Measurements from ENCODE around the gene MAP1LC3A.

MAP1LC3A gene

GRCh38 chr20:34530342-34530741, 28.2 kb upstream of the MAP1LC3A start:
- no peak for DNase-seq

GRCh38 chr20:34531608-34532265, 26.8 kb upstream of the MAP1LC3A start:
- no peak for DNase-seq

DNA sequence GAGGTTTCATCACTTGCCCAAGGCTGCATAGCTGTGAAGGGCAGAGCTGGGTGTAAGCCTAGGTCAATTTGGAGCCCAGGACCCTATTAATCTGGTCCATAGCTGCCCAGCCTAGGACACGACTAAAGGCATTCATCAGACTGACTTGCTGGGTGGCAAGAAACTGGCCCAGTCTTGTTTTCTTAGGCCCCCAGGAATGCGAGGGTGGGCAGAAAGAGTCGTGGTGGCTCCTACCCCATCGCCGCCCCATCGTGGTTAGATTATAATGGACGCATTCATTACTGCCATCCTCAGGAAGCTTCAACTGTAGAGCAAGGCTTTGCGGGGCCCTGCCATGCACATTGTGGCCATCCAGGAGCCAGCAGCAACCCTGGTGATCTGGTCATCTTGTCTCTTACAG, 26.2 kb upstream of the MAP1LC3A start:
- no peak for DNase-seq

DNA sequence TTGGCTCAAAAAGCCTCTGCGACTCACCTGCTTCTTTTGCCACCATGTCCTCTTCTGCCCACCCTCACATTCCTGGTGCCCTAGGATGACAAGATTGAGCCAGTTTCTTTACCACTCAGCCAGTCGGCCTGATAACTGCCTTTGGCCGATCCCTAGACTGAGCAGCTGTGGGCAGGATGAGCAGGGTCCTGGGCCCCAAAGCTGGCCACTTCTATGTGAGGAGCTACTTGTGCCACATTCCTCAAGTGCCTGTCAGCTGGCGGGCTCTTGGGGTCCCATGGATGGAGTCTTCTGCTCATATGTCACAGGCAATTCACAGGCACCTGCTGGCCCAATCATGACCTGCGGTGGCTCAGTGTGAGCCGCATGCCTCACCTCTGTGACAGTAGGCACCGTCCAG, 25.8 kb upstream of the MAP1LC3A start:
- no peak for DNase-seq

DNA sequence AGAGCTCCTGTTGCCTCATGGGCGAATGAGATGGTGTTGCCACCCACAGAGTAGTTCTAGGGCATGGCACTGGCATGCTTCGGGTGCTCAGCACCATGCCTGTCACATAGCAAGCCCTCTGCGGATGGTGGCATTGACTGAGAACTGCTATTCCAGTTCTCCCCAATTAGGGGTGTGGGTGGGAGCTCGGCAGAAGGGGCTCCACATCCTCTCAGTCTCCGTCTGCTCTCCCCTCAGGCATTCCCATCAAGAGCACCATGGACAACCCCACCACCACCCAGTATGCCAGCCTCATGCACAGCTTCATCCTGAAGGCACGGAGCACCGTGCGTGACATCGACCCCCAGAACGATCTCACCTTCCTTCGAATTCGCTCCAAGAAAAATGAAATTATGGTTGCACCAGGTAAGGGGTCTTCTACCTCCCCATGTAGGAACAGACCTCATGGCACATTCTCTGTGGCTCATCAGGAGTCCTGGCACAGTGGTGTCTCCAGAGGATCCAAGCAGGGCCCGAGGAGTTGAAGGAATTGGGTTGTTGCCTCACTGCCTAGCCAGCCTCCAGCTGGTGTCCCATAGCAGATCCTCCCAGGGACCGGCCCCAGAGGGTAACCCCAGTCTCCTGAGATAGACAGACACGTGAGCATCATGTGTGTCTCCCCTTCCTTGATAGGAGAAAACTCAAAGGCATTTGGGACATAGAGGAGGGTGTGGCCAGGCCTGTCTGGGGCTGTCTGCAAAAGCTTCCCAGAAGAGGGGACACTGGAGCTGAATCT, 23.9 kb upstream of the MAP1LC3A start:
- DNase-seq, result no peak

- DNase-seq, result no peak
These were observed 23.1 kb upstream of the MAP1LC3A start for GRCh38 chr20:34535301-34535840.

DNA sequence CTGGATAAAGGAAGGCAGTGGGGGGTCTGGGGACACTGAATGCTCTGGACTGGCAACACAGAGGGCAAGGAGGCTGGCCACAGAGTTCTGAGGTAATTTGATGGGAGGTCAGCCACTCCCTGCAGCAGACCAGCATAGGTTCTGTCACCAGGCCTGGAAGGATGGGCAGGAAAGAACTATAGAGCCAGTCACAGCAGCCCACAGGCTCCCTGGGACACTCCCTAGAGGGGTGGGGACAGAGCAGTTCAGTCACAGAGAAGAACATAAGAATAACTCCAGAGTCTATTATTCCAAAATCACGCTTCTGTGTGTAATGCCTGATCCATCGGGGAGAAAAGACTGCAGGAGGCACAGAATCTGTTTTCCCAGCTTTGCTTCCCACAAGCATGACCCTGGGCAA, 22.7 kb upstream of the MAP1LC3A start:
- DNase-seq, result no peak

GRCh38 chr20:34536798-34537394, 21.6 kb upstream of the MAP1LC3A start:
- DNase-seq, result no peak

- no peak for DNase-seq
These were observed 20.9 kb upstream of the MAP1LC3A start for GRCh38 chr20:34537651-34538050.

DNA sequence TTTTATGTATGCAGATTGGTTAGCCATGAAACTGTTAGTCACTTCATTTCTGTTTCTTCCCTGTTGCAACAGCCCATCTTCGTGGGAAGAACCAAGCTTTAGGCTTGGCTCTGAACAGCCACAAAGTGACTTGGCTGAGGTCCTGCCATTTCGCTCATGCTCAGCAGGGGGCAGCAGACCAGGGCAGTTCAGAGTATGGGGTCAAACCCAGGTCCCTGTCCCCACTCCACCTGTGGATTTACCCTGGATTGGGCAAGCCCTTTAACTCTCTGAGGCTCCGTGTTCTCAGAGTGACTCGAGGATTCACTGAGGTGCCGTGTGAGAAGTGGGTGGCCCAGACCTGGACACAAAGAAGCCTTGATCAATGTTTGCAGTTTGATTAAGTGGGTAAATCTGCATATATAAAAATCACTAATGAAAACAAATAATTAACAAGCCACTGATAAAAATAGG, 19.8 kb upstream of the MAP1LC3A start:
- no peak for DNase-seq

- DNase-seq, result no peak
These were observed 18.8 kb upstream of the MAP1LC3A start for GRCh38 chr20:34539756-34540155.

DNA sequence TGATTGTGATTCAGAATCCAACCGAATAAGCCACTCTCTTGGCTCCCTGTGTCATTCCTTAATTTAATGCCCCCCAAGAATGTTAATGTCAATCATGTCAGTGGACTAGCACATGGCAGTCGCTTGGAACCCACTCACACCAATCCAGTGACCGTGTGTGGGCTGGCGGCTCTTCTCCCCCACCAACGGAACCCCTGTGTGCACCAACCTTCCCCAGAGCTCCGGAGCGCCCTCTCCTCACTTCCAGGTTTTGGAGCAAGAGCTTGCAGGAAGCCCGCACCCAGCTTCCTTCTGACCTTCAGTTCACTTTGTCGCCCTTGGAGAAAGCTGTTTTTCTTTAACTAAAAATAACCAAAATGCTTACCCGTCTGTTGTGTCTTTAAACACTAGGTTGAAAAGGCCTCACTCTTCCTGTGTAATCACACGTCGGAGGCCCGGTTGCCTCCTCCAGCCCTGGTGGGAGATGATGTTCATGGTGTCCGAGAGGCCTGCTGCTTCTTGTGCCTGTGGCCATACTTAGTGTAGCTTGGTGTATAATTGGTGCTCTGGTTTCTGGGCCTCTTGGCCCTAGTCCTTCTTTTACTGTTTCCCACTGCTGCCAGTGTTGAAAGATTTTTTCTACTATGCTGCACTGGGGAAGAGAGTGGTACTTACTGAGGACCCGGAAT, 17.8 kb upstream of the MAP1LC3A start:
- no peak for DNase-seq

DNA sequence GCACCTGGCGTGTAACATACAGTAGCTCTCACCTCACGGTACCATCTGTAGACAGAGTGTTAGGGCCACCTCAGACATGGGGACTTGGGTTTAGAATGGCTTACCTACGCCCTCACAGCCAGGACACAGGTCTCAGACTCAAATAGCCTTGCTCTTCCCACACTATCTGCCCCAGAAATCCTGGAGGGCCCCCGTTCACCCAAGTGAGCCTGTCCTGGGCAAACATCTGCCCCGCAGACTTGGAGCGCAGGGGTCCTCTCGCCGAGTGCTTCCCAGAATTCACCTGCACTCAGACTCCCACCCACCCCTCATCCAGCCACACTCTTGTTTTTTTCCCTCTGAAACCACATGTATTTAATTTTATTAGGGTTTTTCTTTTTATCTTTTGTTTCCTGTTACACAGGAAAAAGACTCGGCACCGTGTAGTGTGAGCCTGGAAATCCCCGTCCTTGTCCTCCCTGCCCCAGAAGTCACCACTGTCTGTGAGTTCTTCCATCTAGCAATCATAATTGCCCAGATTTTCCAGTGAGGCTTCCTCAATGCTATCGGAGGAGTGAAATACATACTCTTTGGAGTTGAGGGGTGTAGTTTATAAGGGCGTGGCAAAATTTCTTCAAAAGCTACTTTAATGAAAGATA, 17.1 kb upstream of the MAP1LC3A start:
- DNase-seq, result no peak

- DNase-seq, result no peak
These were observed 16.6 kb upstream of the MAP1LC3A start for GRCh38 chr20:34541917-34542316.

DNA sequence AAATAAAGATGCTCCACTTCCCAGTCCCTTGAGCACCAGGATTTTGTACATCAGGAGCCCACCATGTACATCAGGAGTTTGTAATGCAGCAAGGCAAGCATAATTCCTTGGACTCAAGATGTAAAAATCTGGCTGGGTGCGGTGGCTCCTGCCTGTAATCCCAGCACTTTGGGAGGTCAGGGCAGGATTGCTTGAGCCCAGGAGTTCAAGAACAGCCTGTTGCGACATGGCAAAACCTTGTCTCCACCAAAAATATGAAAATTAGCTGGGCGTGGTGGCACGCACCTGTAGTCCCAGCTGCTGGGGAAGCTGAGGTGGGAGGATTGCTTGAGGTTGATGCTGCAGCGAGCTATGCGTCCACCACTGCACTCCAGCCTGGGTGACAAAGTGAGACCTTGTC, 16.1 kb upstream of the MAP1LC3A start:
- DNase-seq, result no peak

GRCh38 chr20:34543463-34544056, 15.0 kb upstream of the MAP1LC3A start:
- no peak for DNase-seq

GRCh38 chr20:34544109-34544796, 14.3 kb upstream of the MAP1LC3A start:
- DNase-seq, result no peak

DNA sequence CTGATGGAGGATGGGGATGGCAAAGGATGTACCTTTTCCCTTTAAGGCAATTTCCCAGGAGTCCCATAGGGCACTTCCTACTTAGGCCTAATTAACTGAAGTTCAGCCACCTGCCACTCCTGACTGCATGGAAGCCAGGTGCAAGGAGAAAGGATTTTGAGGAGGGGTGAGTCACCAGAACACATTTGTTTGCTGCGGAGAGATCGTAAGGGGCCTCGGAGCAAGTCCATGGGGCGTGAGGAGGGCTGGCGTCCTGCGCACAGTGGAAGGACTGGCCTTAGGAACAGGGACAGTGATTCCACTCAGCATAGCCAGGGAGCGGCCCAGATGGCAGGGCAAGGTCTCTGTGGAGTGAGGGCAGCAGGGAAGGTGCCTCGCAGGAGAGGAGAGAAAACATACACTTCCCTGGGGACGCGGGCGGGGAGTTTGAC, 11.8 kb upstream of the MAP1LC3A start:
- DNase-seq, result no peak

GRCh38 chr20:34547844-34548613, 10.5 kb upstream of the MAP1LC3A start:
- no peak for DNase-seq

DNA sequence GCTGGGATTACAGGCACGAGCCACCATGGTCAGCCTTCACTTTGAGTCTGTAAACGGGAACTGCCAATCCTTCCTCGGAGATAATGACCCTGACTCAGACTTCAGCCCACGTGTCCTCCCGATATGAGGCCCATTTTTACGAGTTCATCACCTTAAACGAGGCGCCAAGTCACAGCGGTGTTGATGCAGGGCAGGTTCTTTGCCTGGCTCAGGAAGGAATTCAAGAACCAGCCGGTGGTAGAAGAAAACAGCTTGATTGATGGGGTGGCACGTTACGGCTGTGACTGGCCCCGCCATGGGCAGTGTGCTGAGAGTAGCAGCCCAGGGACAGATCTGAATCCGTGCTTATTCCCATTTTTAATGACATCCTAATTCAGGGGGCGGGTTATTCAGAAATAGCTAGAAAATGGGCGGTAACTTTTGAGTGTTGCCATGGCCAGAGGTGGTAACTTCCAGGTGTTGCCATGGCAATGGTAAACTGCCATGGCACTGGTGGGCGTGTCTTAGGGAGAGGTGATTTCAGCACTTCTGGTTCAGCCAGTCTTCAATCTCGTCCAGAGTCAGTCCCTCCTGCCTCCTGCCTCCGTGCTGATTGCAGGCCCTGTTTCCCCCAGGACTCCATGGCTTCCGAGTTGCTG, 9.1 kb upstream of the MAP1LC3A start:
- no peak for DNase-seq

Measured in cortex of kidney (tissue), 1 donor.